HepG2 (cell line): Measurements from ENCODE around the gene BCL11B. TPM values are rescaled to one million over a fixed set of nuclear protein-coding genes. Genes with fewer than 3 reads are reported as not detected.

Experiments
- EP300 ChIP-seq, 3 experiments: sonication (generic) in 1 of 3; formaldehyde crosslinking in 1 of 3; IDR thresholded peaks; 2 replicates each; pipeline versions ENCODE4 v1.5.1 to v1.6.1; 2011 to 2020; ENCODE audit warnings: low read depth in 2 of 3, low read length in 2 of 3, borderline replicate concordance in 1 of 3, improper control_type of control experiment in 1 of 3, mild to moderate bottlenecking in 1 of 3, missing genetic modification reagents in 1 of 3, moderate library complexity in 1 of 3
- HMG20B ChIP-seq: conservative IDR thresholded peaks from 2 replicates; pipeline ENCODE4 v1.6.1; 2016; ENCODE audit warnings: missing genetic modification reagents, missing compliant biosample characterization
- HNF4A ChIP-seq: sonication (generic); formaldehyde crosslinking; IDR thresholded peaks from 2 replicates; pipeline ENCODE4 v1.4.0; 2020; ENCODE audit warnings: missing genetic modification reagents
- SCMH1 ChIP-seq: sonication (generic); formaldehyde crosslinking; IDR thresholded peaks from 2 replicates; pipeline ENCODE4 v1.9.0; 2021; ENCODE audit warnings: missing genetic modification reagents, mild to moderate bottlenecking, borderline replicate concordance
- ZFP62 ChIP-seq: sonication (generic); formaldehyde crosslinking; IDR thresholded peaks from 2 replicates; pipeline ENCODE4 v1.4.0; 2020; ENCODE audit warnings: missing genetic modification reagents
- ZNF589 ChIP-seq: sonication (generic); formaldehyde crosslinking; conservative IDR thresholded peaks from 2 replicates; pipeline ENCODE4 v1.8.0; 2022; ENCODE audit warnings: mild to moderate bottlenecking, moderate library complexity, missing genetic modification reagents
- ZNF652 ChIP-seq: IDR thresholded peaks from 2 replicates; pipeline ENCODE4 v1.6.1; 2016; ENCODE audit warnings: low read depth, borderline replicate concordance
- polyA plus RNA-seq, 8 experiments: library from polyadenylated mRNA; depleted of rRNA in 3 of 8; stranded (reverse) in 7 of 8; unstranded in 1 of 8; fragments of >200 nt; fragmentation: Illumina TruSeq in 4 of 8; extraction: Trizol in 4 of 8; gene quantifications; 2 replicates each; pipeline versions ENCODE4 v1.2.1 to v1.2.3, GENCODE V29; 2011 to 2016; ENCODE audit warnings: low read depth in 4 of 8, missing spikeins in 1 of 8, mixed read lengths in 1 of 8; ENCODE audit not compliant: insufficient read depth in 1 of 8
- total RNA-seq, 5 experiments: library from RNA; depleted of rRNA; stranded (reverse); fragments of >200 nt; fragmentation: Illumina TruSeq; extraction: Trizol; gene quantifications; 2 replicates each; pipeline ENCODE4 v1.2.3, GENCODE V29; 2016; ENCODE audit warnings: low read depth in 1 of 5
- TF ChIP-seq, protein P1 (sequence below): sonication (generic); formaldehyde crosslinking; IDR thresholded peaks from 2 replicates; pipeline ENCODE4 v1.4.0; 2020; ENCODE audit warnings: mild to moderate bottlenecking, missing genetic modification reagents
- TF ChIP-seq, protein P2 (sequence below): sonication (generic); formaldehyde crosslinking; IDR thresholded peaks from 2 replicates; pipeline ENCODE4 v1.4.0; 2020; ENCODE audit warnings: missing genetic modification reagents
- TF ChIP-seq, protein P3 (sequence below): sonication (generic); formaldehyde crosslinking; IDR thresholded peaks from 2 replicates; pipeline ENCODE4 v1.4.0; 2020; ENCODE audit warnings: missing genetic modification reagents, borderline replicate concordance
- TF ChIP-seq, protein P4 (sequence below): IDR thresholded peaks from 2 replicates; pipeline ENCODE4 v1.6.1; 2016; ENCODE audit warnings: low read depth, borderline replicate concordance
- TF ChIP-seq, protein P5 (sequence below): sonication (generic); formaldehyde crosslinking; IDR thresholded peaks from 2 replicates; pipeline ENCODE4 v1.5.0; 2020; ENCODE audit warnings: mild to moderate bottlenecking, low read depth, missing genetic modification reagents, borderline replicate concordance
- TF ChIP-seq, protein P6 (sequence below): IDR thresholded peaks from 2 replicates; pipeline ENCODE4 v1.4.0; 2020; ENCODE audit warnings: mild to moderate bottlenecking, missing genetic modification reagents

The BCL11B gene
- total and polyA plus RNA-seq, 2 of the 13 experiments (the other 11 are each of a cell fraction or from before 2014, with no cell fraction given): not detected

DNA sequence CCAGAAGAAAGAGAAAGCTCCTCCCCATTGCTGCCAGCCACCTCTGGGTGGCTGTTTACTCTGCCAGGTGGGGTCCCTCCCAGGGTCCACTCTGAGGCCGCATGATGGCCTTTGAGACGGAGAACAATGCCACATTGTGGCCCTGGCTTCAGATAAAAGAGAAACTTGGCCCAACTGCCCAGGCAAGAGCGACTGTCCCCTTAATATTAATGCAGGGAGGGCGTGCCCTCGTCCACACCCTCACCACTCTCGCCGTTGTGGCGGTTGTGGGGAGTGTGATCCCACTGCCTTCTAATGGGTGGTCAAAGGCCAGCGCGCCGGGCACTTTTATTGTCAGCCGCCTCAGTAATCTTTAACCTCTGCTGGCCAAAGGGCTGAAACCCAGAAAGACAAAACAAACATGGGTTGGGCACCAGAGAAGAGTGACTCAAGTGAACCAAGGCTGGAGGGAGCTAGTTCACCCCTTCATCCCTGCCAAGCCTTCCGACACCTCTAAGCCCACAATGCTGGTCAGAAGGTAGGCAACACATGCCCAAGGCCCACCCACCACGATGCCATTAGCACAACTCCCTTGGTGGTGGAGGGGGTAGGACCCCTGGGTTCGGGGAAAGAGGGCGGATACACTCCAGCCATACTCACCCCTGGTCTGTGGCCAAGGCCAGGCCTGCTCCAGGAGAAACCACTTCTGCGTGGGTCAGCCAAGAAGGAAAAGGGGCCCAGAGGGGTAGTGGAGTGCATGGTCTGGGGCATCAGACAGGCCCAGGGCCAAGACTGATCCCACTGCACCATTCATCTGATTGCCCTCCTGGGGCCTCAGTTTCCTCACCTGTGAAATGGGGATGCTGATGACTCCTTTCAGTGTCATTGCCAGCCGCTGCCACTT lies 44.5 kb upstream of the BCL11B start (continued):
- TF ChIP-seq, protein P1, sequence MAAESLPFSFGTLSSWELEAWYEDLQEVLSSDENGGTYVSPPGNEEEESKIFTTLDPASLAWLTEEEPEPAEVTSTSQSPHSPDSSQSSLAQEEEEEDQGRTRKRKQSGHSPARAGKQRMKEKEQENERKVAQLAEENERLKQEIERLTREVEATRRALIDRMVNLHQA (CRISPR knock-in tag): no peak
- TF ChIP-seq ZNF652 (CRISPR knock-in tag) (peak; percentile 32; the same call in 1 of the 2 replicates), SCMH1 (CRISPR knock-in tag) (no peak), ZFP62 (CRISPR knock-in tag) (no peak), EP300 (IDR thresholded peaks at IDR 0.05; ENCODE audit: low read depth in 2 of 2, low read length in 2 of 2) (peak in 1 of 2 experiments; percentile 85; a peak in 2 of 4 replicates), EP300 (CRISPR knock-in tag; IDR thresholded peaks at IDR 0.05; ENCODE audit: borderline replicate concordance) (no peak; the same call in 1 of the 2 replicates), HNF4A (CRISPR knock-in tag) (peak; percentile 85), HMG20B (peak; percentile 23; the same call in 1 of the 2 replicates), ZNF589 (CRISPR knock-in tag) (no peak)
- TF ChIP-seq, protein P2, sequence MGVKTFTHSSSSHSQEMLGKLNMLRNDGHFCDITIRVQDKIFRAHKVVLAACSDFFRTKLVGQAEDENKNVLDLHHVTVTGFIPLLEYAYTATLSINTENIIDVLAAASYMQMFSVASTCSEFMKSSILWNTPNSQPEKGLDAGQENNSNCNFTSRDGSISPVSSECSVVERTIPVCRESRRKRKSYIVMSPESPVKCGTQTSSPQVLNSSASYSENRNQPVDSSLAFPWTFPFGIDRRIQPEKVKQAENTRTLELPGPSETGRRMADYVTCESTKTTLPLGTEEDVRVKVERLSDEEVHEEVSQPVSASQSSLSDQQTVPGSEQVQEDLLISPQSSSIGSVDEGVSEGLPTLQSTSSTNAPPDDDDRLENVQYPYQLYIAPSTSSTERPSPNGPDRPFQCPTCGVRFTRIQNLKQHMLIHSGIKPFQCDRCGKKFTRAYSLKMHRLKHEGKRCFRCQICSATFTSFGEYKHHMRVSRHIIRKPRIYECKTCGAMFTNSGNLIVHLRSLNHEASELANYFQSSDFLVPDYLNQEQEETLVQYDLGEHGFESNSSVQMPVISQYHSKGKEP (CRISPR knock-in tag): no peak
- TF ChIP-seq, protein P3, sequence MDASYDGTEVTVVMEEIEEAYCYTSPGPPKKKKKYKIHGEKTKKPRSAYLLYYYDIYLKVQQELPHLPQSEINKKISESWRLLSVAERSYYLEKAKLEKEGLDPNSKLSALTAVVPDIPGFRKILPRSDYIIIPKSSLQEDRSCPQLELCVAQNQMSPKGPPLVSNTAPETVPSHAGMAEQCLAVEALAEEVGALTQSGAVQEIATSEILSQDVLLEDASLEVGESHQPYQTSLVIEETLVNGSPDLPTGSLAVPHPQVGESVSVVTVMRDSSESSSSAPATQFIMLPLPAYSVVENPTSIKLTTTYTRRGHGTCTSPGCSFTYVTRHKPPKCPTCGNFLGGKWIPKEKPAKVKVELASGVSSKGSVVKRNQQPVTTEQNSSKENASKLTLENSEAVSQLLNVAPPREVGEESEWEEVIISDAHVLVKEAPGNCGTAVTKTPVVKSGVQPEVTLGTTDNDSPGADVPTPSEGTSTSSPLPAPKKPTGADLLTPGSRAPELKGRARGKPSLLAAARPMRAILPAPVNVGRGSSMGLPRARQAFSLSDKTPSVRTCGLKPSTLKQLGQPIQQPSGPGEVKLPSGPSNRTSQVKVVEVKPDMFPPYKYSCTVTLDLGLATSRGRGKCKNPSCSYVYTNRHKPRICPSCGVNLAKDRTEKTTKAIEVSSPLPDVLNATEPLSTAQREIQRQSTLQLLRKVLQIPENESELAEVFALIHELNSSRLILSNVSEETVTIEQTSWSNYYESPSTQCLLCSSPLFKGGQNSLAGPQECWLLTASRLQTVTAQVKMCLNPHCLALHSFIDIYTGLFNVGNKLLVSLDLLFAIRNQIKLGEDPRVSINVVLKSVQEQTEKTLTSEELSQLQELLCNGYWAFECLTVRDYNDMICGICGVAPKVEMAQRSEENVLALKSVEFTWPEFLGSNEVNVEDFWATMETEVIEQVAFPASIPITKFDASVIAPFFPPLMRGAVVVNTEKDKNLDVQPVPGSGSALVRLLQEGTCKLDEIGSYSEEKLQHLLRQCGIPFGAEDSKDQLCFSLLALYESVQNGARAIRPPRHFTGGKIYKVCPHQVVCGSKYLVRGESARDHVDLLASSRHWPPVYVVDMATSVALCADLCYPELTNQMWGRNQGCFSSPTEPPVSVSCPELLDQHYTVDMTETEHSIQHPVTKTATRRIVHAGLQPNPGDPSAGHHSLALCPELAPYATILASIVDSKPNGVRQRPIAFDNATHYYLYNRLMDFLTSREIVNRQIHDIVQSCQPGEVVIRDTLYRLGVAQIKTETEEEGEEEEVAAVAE (CRISPR knock-in tag): no peak
- TF ChIP-seq, protein P4, sequence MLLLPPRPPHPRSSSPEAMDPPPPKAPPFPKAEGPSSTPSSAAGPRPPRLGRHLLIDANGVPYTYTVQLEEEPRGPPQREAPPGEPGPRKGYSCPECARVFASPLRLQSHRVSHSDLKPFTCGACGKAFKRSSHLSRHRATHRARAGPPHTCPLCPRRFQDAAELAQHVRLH (CRISPR knock-in tag): 0 out of 2 replicates have a peak, but pooled peaks have one; percentile 64
- TF ChIP-seq, protein P5, sequence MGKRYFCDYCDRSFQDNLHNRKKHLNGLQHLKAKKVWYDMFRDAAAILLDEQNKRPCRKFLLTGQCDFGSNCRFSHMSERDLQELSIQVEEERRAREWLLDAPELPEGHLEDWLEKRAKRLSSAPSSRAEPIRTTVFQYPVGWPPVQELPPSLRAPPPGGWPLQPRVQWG: no peak
- TF ChIP-seq, protein P6, sequence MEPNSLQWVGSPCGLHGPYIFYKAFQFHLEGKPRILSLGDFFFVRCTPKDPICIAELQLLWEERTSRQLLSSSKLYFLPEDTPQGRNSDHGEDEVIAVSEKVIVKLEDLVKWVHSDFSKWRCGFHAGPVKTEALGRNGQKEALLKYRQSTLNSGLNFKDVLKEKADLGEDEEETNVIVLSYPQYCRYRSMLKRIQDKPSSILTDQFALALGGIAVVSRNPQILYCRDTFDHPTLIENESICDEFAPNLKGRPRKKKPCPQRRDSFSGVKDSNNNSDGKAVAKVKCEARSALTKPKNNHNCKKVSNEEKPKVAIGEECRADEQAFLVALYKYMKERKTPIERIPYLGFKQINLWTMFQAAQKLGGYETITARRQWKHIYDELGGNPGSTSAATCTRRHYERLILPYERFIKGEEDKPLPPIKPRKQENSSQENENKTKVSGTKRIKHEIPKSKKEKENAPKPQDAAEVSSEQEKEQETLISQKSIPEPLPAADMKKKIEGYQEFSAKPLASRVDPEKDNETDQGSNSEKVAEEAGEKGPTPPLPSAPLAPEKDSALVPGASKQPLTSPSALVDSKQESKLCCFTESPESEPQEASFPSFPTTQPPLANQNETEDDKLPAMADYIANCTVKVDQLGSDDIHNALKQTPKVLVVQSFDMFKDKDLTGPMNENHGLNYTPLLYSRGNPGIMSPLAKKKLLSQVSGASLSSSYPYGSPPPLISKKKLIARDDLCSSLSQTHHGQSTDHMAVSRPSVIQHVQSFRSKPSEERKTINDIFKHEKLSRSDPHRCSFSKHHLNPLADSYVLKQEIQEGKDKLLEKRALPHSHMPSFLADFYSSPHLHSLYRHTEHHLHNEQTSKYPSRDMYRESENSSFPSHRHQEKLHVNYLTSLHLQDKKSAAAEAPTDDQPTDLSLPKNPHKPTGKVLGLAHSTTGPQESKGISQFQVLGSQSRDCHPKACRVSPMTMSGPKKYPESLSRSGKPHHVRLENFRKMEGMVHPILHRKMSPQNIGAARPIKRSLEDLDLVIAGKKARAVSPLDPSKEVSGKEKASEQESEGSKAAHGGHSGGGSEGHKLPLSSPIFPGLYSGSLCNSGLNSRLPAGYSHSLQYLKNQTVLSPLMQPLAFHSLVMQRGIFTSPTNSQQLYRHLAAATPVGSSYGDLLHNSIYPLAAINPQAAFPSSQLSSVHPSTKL (CRISPR knock-in tag): peak; percentile 87
